Gastrocnemius medialis (tissue), 4 donors: ENCODE measurements around the gene KCNQ1. TPM values are rescaled to one million over a fixed set of nuclear protein-coding genes. Genes with fewer than 3 reads are reported as not detected.

Experiments
- ATAC-seq, 2 donors: fragments of 150-250 bp; one replicate each; pipeline ENCODE4 v1.9.1; 2016
- DNase-seq, 2 donors: peaks; one replicate each; pipeline ENCODE4 v3.0.0-alpha.2; 2019
- H3K27ac ChIP-seq, 4 donors: fragments of 200-600 bp; sonication (generic); 1 replicate in 1 of 4; 2 replicates in 3 of 4; pipeline ENCODE4 v1.5.1; 2016 to 2018; ENCODE audit warnings: mild to moderate bottlenecking in 2 of 4, moderate library complexity in 1 of 4
- H3K27me3 ChIP-seq, 3 donors: fragments of 200-600 bp; sonication (generic) in 2 of 3; 1 replicate in 1 of 3; 2 replicates in 2 of 3; pipeline versions ENCODE4 v1.5.1 to v1.6.0; 2016 to 2019; ENCODE audit warnings: mild to moderate bottlenecking in 1 of 3, moderate library complexity in 1 of 3
- H3K36me3 ChIP-seq, 2 donors: fragments of 200-600 bp; sonication (generic) in 1 of 2; one replicate each; pipeline ENCODE4 v1.5.1; 2017 to 2018
- H3K4me1 ChIP-seq, 2 donors: fragments of 200-600 bp; sonication (generic) in 1 of 2; one replicate each; pipeline ENCODE4 v1.5.1; 2016 to 2017; ENCODE audit warnings: mild to moderate bottlenecking in 2 of 2
- H3K4me3 ChIP-seq, 4 donors: fragments of 200-600 bp; sonication (generic) in 3 of 4; 1 replicate in 1 of 4; 2 replicates in 3 of 4; pipeline ENCODE4 v1.5.1; 2016 to 2019; ENCODE audit warnings: mild to moderate bottlenecking in 2 of 4
- H3K9me3 ChIP-seq, 3 donors: fragments of 200-600 bp; sonication (generic) in 2 of 3; 1 replicate in 1 of 3; 2 replicates in 2 of 3; pipeline ENCODE4 v1.5.1; 2016 to 2019
- POLR2A ChIP-seq, 2 donors: fragments of 450-650 bp; IDR thresholded peaks; one replicate each; pipeline ENCODE4 v1.6.1; 2017; ENCODE audit warnings: antibody characterized with exemption in 2 of 2, mild to moderate bottlenecking in 2 of 2, moderate library complexity in 2 of 2
- in situ Hi-C, 4 donors: fragments of 200-750 bp; cut with MboI; loops; one replicate each; pipeline versions ENCODE4 v1.15.0 to v1.8.0; 2017; ENCODE audit warnings: low sequenced_read_pairs in 4 of 4
- intact Hi-C: fragments of 100-400 bp; cut with DNase I; formaldehyde crosslinking; loops from one replicate; pipeline ENCODE4 v1.15.1; 2023; ENCODE audit warnings: low total_unique reads
- total RNA-seq, 4 donors: library from RNA; depleted of rRNA; stranded (reverse); fragments of >200 nt; gene quantifications; one replicate each; pipeline versions ENCODE4 v1.1.0 to v1.2.3, GENCODE V29; 2016
- TF ChIP-seq, protein P1 (sequence below), 5 experiments: fragments of 450-650 bp in 3 of 5; fragments of 200-600 bp in 2 of 5; sonication (generic) in 2 of 5; IDR thresholded peaks in 4 of 5; conservative IDR thresholded peaks in 1 of 5; 1 replicate in 4 of 5; 2 replicates in 1 of 5; pipeline ENCODE4 v1.5.1; 2016 to 2019; ENCODE audit warnings: antibody characterized with exemption in 5 of 5, mild to moderate bottlenecking in 3 of 5, moderate library complexity in 3 of 5

Gene KCNQ1
- total RNA-seq, 4 donors from 2014 or later, result 0.15 to 1.00 (median 0.67) TPM

DNA sequence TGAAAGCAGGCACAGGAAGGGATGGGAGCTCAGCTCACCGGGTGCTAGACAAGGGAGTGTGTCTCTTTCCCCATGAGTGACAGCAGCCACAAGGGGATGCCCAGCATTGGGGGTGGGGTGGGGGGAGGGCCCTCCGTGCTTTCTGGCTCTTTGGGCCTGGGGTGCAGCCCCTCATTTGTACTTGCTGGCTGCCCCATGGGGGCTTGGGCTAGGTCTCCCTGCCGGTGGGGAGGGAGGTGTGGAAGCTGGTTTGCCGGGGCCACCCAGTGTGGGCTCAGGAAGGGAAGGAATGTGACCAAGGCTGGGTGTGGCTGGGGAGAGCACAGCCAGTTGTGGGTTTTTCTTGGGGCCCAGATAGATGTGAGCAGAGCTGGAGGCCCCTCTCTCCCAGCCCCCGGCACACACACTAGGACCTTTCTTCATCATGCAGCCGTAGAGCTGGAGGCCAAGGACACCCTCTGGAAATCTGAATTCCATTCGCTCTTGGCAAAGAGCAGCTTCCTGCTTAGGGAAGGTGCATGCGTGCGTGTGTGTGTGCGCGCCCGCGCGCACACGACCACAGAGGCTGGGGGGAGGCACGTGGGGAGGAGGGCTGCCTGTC lies 229.2 kb downstream of the KCNQ1 start:
- ATAC-seq (no peak), DNase-seq (no peak)
- no peaks in the 10 kb centered on the region for H3K9me3 ChIP-seq
- in situ Hi-C loops (no loop called here), intact Hi-C loops (no loop called here)
- TF ChIP-seq, protein P1, sequence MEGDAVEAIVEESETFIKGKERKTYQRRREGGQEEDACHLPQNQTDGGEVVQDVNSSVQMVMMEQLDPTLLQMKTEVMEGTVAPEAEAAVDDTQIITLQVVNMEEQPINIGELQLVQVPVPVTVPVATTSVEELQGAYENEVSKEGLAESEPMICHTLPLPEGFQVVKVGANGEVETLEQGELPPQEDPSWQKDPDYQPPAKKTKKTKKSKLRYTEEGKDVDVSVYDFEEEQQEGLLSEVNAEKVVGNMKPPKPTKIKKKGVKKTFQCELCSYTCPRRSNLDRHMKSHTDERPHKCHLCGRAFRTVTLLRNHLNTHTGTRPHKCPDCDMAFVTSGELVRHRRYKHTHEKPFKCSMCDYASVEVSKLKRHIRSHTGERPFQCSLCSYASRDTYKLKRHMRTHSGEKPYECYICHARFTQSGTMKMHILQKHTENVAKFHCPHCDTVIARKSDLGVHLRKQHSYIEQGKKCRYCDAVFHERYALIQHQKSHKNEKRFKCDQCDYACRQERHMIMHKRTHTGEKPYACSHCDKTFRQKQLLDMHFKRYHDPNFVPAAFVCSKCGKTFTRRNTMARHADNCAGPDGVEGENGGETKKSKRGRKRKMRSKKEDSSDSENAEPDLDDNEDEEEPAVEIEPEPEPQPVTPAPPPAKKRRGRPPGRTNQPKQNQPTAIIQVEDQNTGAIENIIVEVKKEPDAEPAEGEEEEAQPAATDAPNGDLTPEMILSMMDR (IDR thresholded peaks at IDR 0.05 in 4 of 5, conservative IDR thresholded peaks at IDR 0.05 in 1 of 5), result no peak
- no peak for TF ChIP-seq POLR2A (IDR thresholded peaks at IDR 0.05)
- no peak overlapping the region for H3K4me3 ChIP-seq
- peaks cover 0 to 4% of the 10 kb centered on the region in 2 donors for H3K4me1 ChIP-seq
- H3K36me3 ChIP-seq, result no peaks in the 10 kb centered on the region
- no peak overlapping the region for H3K27ac ChIP-seq
- H3K27me3 ChIP-seq, result no peaks in the 10 kb centered on the region

DNA sequence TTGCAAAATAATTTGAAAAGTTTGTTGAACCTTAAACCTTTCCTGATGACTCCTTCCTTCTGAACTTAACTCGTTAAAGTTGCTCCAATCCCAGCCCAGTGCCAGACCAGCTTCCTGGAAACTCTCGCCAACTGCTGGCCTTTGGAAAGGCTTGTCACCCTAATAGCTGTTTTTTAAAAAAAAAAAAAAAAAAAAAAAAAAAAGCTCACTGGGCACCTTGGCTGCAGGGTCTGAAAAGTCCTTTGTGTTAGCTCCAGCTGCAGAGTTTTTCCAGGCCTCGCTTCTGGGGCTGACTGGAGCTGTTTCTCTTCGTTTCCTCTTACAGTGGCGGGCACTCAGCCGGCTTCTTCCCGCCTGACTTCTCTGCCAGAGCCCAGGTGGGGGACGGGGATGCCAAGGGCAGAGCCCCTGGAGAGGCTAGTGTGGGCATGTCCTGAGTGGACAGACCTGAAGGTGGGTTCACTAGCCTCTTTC lies 229.9 kb downstream of the KCNQ1 start:
- intact Hi-C loops (no loop called here), in situ Hi-C loops (loop anchor here in 3 of 4 donors (25.0 kb wide), 1 partner anchor 213 kb away; the partner anchor contains the start of gene CDKN1C (in 3 of the 3))
- no peaks in the 10 kb centered on the region for H3K27me3 ChIP-seq
- ATAC-seq, result no peak
- no peaks in the 10 kb centered on the region for H3K36me3 ChIP-seq
- no peak overlapping the region for H3K27ac ChIP-seq
- H3K9me3 ChIP-seq, result no peaks in the 10 kb centered on the region
- H3K4me3 ChIP-seq, result no peak overlapping the region
- DNase-seq, result no peak
- no peak for TF ChIP-seq POLR2A (IDR thresholded peaks at IDR 0.05)
- H3K4me1 ChIP-seq, result peaks cover 0 to 4% of the 10 kb centered on the region in 2 donors

DNA sequence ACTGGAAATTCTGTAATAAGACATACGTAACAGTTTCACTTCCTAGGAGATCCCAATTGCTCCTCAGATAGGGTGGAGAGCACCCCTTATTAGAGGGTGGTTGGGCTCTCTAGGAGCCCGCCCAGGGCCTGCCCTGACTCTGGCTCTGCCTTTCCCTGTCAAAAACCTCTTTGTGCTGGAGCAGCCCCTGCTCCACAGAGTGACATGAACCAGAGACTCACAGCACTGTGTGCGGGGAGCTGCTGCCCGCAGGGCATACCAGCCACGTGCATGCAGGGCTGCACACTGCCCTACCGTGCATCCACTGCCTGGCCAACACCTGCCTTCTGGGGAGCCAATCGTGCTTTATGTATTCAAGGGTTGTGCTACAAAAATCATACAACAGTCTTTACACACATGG lies 230.7 kb downstream of the KCNQ1 start:
- H3K27ac ChIP-seq, result no peak overlapping the region
- no peak for DNase-seq

DNA sequence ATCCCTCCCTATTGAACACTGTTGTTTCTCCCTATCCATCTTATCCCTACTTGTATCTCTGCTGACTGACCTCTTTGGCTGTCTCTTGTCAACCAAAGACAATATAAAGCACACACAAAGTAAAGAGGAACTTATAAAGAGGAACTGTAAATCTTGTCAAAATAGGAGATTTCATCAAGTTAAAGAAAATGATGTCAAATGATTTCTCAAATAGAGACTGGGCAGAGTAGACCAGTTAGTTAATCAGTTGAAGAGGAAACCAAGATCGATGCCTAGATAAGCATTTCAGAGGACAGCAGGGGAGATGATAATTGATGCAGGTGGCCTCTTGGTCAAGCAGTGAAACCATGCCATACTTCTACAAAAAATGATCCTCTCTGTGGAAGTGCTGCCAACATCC lies 232.3 kb downstream of the KCNQ1 start:
- H3K9me3 ChIP-seq, result no peaks in the 10 kb centered on the region
- H3K27me3 ChIP-seq, result no peaks in the 10 kb centered on the region
- H3K36me3 ChIP-seq, result no peaks in the 10 kb centered on the region
- DNase-seq, result no peak
- intact Hi-C loops (no loop called here), in situ Hi-C loops (loop anchor here in 3 of 4 donors (25.0 kb wide), 1 partner anchor 210 kb away; the partner anchor contains the start of gene CDKN1C (in 3 of the 3))
- no peak overlapping the region for H3K4me3 ChIP-seq
- H3K27ac ChIP-seq, result no peak overlapping the region
- H3K4me1 ChIP-seq, result peaks cover 0 to 4% of the 10 kb centered on the region in 2 donors
- TF ChIP-seq, protein P1 (IDR thresholded peaks at IDR 0.05 in 4 of 5, conservative IDR thresholded peaks at IDR 0.05 in 1 of 5), result no peak
- no peak for TF ChIP-seq POLR2A (IDR thresholded peaks at IDR 0.05)
- no peak for ATAC-seq

More for the DNA sequence above, 230.7 kb downstream of the KCNQ1 start:
- H3K4me3 ChIP-seq, result no peak overlapping the region
- H3K9me3 ChIP-seq, result no peaks in the 10 kb centered on the region
- no peaks in the 10 kb centered on the region for H3K36me3 ChIP-seq
- TF ChIP-seq POLR2A (IDR thresholded peaks at IDR 0.05), result no peak
- TF ChIP-seq, protein P1 (IDR thresholded peaks at IDR 0.05 in 4 of 5, conservative IDR thresholded peaks at IDR 0.05 in 1 of 5), result no peak
- H3K27me3 ChIP-seq, result no peaks in the 10 kb centered on the region
- H3K4me1 ChIP-seq, result peaks cover 0 to 4% of the 10 kb centered on the region in 2 donors
- intact Hi-C loops, result no loop called here
- in situ Hi-C loops, result loop anchor here in 3 of 4 donors (25.0 kb wide), 1 partner anchor 212 kb away; the partner anchor contains the start of gene CDKN1C (in 3 of the 3)
- no peak for ATAC-seq

DNA sequence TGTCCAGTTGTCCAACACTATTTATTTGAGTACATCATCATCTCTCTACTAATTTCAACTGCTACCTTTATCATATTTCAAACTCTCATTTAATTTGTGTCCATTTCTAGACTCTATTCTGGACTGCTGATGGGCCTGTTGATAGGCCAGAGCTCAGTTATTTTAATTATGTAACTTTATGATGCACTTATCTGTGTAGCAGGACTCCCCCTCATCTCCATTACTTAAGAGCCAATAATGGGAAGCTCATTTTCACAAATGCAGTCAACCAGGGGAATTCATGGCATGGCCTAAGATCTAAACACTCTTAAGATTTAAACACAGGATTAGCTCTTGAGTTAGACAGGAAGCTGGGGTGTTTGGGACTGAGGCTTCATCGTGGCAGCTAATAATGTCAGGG lies 233.6 kb downstream of the KCNQ1 start:
- Histone ChIP-seq H3K9me3 (no peaks in the 10 kb centered on the region), H3K27me3 (no peaks in the 10 kb centered on the region), H3K27ac (no peak overlapping the region), H3K4me1 (peaks cover 0 to 4% of the 10 kb centered on the region in 2 donors), H3K36me3 (no peaks in the 10 kb centered on the region), H3K4me3 (no peak overlapping the region)
- no peak for TF ChIP-seq POLR2A (IDR thresholded peaks at IDR 0.05)
- TF ChIP-seq, protein P1 (IDR thresholded peaks at IDR 0.05 in 4 of 5, conservative IDR thresholded peaks at IDR 0.05 in 1 of 5), result no peak
- ATAC-seq (no peak), DNase-seq (no peak)
- in situ Hi-C loops (loop anchor here in 3 of 4 donors (25.0 kb wide), 1 partner anchor 209 kb away; the partner anchor contains the start of gene CDKN1C (in 3 of the 3)), intact Hi-C loops (no loop called here)
